A673 (cell line): ENCODE data around the gene HES2. TPM values are rescaled to one million over a fixed set of nuclear protein-coding genes. Genes with fewer than 3 reads are reported as not detected.

Source experiments
- Bru-seq: library from RNA; stranded (reverse); fragments of 400-500 nt; gene quantifications from one replicate; lab custom pipeline; 2021; lab: Mats Ljungman, UMichigan
- BruChase-seq, 2 experiments: library from RNA; stranded (reverse); fragments of 400-500 nt; gene quantifications; one replicate each; lab custom pipeline; 2021; lab: Mats Ljungman, UMichigan
- BruUV-seq: library from RNA; stranded (reverse); fragments of 400-500 nt; replicated peaks from 2 replicates; lab custom pipeline; 2021; lab: Mats Ljungman, UMichigan
- CTCF ChIA-PET: fragments of 300-600 bp; sonication (Branson Sonifier 250); formaldehyde crosslinking; loops from one replicate; lab custom pipeline; 2022; ENCODE audit warnings: antibody characterized with exemption; lab: Charles Lee
- POLR2A ChIA-PET: fragments of 300-600 bp; sonication (Branson Sonifier 250); formaldehyde crosslinking; loops from one replicate; lab custom pipeline; 2022; ENCODE audit warnings: antibody characterized with exemption; ENCODE audit not compliant: low non-redundant PET; lab: Charles Lee
- DNase-seq: peaks from one replicate; pipeline ENCODE4 v3.0.0-alpha.2; 2015; ENCODE audit warnings: low spot score
- H3K27ac ChIP-seq: fragments of 200-600 bp; sonication (generic); 2 replicates; pipeline ENCODE4 v1.5.1; 2016; ENCODE audit warnings: mixed run types, low read depth, mild to moderate bottlenecking, mixed read lengths, antibody characterized with exemption, low read length; ENCODE audit not compliant: poor library complexity, severe bottlenecking
- H3K27me3 ChIP-seq: fragments of 200-600 bp; sonication (generic); replicated peaks from 2 replicates; pipeline ENCODE4 v1.6.1; 2017; ENCODE audit warnings: mixed run types, low read depth, mild to moderate bottlenecking, mixed read lengths, antibody characterized with exemption, low read length; ENCODE audit not compliant: insufficient read depth, poor library complexity
- H3K36me3 ChIP-seq: fragments of 200-600 bp; sonication (generic); 2 replicates; pipeline ENCODE4 v1.6.1; 2016; ENCODE audit warnings: mixed run types, mild to moderate bottlenecking, mixed read lengths, antibody characterized with exemption, low read length; ENCODE audit not compliant: insufficient read depth, poor library complexity, severe bottlenecking
- H3K4me1 ChIP-seq: fragments of 200-600 bp; sonication (generic); 2 replicates; pipeline ENCODE4 v1.6.1; 2017; ENCODE audit warnings: mixed run types, mild to moderate bottlenecking, mixed read lengths, antibody characterized with exemption, low read length; ENCODE audit not compliant: insufficient read depth, poor library complexity, severe bottlenecking
- H3K4me3 ChIP-seq: fragments of 200-600 bp; sonication (generic); 2 replicates; pipeline ENCODE4 v1.5.1; 2016; ENCODE audit warnings: low read depth, mixed run types, mild to moderate bottlenecking, mixed read lengths, low read length; ENCODE audit not compliant: poor library complexity, severe bottlenecking
- H3K9me3 ChIP-seq: fragments of 200-600 bp; sonication (generic); 2 replicates; pipeline ENCODE4 v1.6.1; 2016; ENCODE audit warnings: mixed run types, low read depth, mild to moderate bottlenecking, mixed read lengths, antibody characterized with exemption, low read length; ENCODE audit not compliant: poor library complexity, severe bottlenecking
- CTCF ChIP-seq: fragments of 300-800, 200-600 bp; sonication (generic); conservative IDR thresholded peaks from 2 replicates; pipeline ENCODE4 v1.5.1; 2017; ENCODE audit warnings: low read depth, mild to moderate bottlenecking, antibody characterized with exemption, low read length, moderate library complexity, mixed read lengths
- EZH2 ChIP-seq: fragments of 200-600 bp; sonication (generic); IDR thresholded peaks from 2 replicates; pipeline ENCODE4 v1.6.1; 2017; ENCODE audit warnings: borderline replicate concordance, low read depth, mild to moderate bottlenecking, mixed read lengths, antibody characterized with exemption, low read length; ENCODE audit not compliant: poor library complexity, severe bottlenecking
- intact Hi-C: fragments of 100-400 bp; cut with micrococcal nuclease; formaldehyde crosslinking; loops from one replicate; pipeline ENCODE4 v1.10.0; 2022; ENCODE audit not compliant: unreplicated experiment
- long read RNA-seq: library from polyadenylated mRNA; stranded (forward); transcript quantifications from one replicate; pipeline ENCODE4 v2.0.0, GENCODE V29; 2022
- total RNA-seq: library from RNA; stranded (reverse); gene quantifications from 2 replicates; pipeline ENCODE4 v1.2.3, GENCODE V29; 2021

HES2 gene
- total RNA-seq (not detected in 2 replicates), Bru-seq, nascent RNA (not detected), BruChase-seq, experiment 1, labeled RNA remaining after a 2-hour chase (not detected), BruChase-seq, experiment 2, labeled RNA remaining after a 6-hour chase (not detected)
- long read RNA-seq: 0 reads

GRCh38 chr1:6419804-6420453 lies at the start of gene HES2:
HES2 (minus strand) TSS chr1:6419919; CDS start chr1:6419820, 99 bp downstream.
- H3K4me1 ChIP-seq: peaks cover 12% of the 10 kb centered on the region
- POLR2A ChIA-PET: interaction anchor here (0.6 kb wide), 1 partner anchor 239 kb away, joined by 3 read pairs; no protein-coding TSS in a partner anchor
- no peaks in the 10 kb centered on the region for H3K9me3 ChIP-seq
- peak within 1 kb of the TSS; percentile 21 for H3K4me3 ChIP-seq
- CTCF ChIA-PET: interaction anchor here (0.5 to 1.1 kb wide), 5 partner anchors 12 to 875 kb away, joined by 3 to 9 read pairs (median 3); no protein-coding TSS in a partner anchor
- DNase-seq: no peak
- H3K27ac ChIP-seq: no peak within 1 kb of the TSS
- intact Hi-C loops: no loop called here
- H3K36me3 ChIP-seq: no peaks in the 10 kb centered on the region
- TF ChIP-seq CTCF (no peak), EZH2 (peak; percentile 85)
- BruUV-seq: no TSS peak
- peaks cover 94% of the 10 kb centered on the region for H3K27me3 ChIP-seq

GRCh38 chr1:6468729-6469461 lies 49.2 kb upstream of the HES2 start:
- no peak for TF ChIP-seq CTCF
- no peak for TF ChIP-seq EZH2
- H3K27me3 ChIP-seq: no peaks in the 10 kb centered on the region
- intact Hi-C loops: no loop called here
- H3K27ac ChIP-seq: no peak overlapping the region
- DNase-seq: no peak
- ChIA-PET POLR2A (no interaction called here), CTCF (no interaction called here)
- H3K9me3 ChIP-seq: no peaks in the 10 kb centered on the region
- no TSS peak for BruUV-seq
- no peak overlapping the region for H3K4me3 ChIP-seq
- H3K4me1 ChIP-seq: no peaks in the 10 kb centered on the region
- no peaks in the 10 kb centered on the region for H3K36me3 ChIP-seq

- Histone ChIP-seq H3K27ac (no peak overlapping the region), H3K4me3 (no peak overlapping the region), H3K4me1 (no peaks in the 10 kb centered on the region), H3K27me3 (no peaks in the 10 kb centered on the region), H3K9me3 (no peaks in the 10 kb centered on the region), H3K36me3 (no peaks in the 10 kb centered on the region)
- CTCF ChIA-PET: no interaction called here
- TF ChIP-seq CTCF: no peak
- no peak for TF ChIP-seq EZH2
- DNase-seq: no peak
- POLR2A ChIA-PET: interaction anchor here (0.6 kb wide), 1 partner anchor 225 kb away, joined by 3 read pairs; no protein-coding TSS in a partner anchor
- intact Hi-C loops: no loop called here
- BruUV-seq: no TSS peak
These were observed 48.3 kb upstream of the HES2 start for GRCh38 chr1:6467744-6468688.
